Measurements from ENCODE around the gene KHSRP.

The KHSRP gene

GRCh38 chr19:6427131-6427530, 2.5 kb upstream of the KHSRP start:
- no peaks in the 10 kb centered on the region for H3K9me3 ChIP-seq (ENCODE audit: low read length)
- no peak overlapping the region for H3K4me3 ChIP-seq (ENCODE audit: low read depth, low read length, poor library complexity, severe bottlenecking)
- no peak overlapping the region for H2AFZ ChIP-seq (ENCODE audit: low read length)
- H3K4me2 ChIP-seq (ENCODE audit: low read length), result no peak overlapping the region
- H3K9ac ChIP-seq (ENCODE audit: low read length), result no peak overlapping the region
- no peak overlapping the region for H3K27ac ChIP-seq (ENCODE audit: low read depth, low read length, poor library complexity, severe bottlenecking)
- no peaks in the 10 kb centered on the region for H3K27me3 ChIP-seq (ENCODE audit: insufficient read depth, low read length)
- H3F3A ChIP-seq (ENCODE audit: insufficient read depth, low read length), result no peaks in the 10 kb centered on the region
- no peaks in the 10 kb centered on the region for H3K9me2 ChIP-seq (ENCODE audit: low read depth, low read length)
- no peaks in the 10 kb centered on the region for H4K20me1 ChIP-seq (ENCODE audit: insufficient read depth, low read length)
- peaks cover 16% of the 10 kb centered on the region; the same call in 1 of the 2 replicates for H3K36me3 ChIP-seq (ENCODE audit: insufficient read depth, low read length)
- H3K79me2 ChIP-seq (ENCODE audit: insufficient read depth, low read length), result peaks cover 20% of the 10 kb centered on the region
- TF ChIP-seq EZH2 (IDR thresholded peaks at IDR 0.05; ENCODE audit: borderline replicate concordance, low read length), result no peak
- no peak for TF ChIP-seq CTCF (IDR thresholded peaks at IDR 0.05; ENCODE audit: low read length)
- H3K4me1 ChIP-seq (ENCODE audit: insufficient read depth, low read length, severe bottlenecking), result peaks cover 21% of the 10 kb centered on the region

- Histone ChIP-seq H3F3A (ENCODE audit: insufficient read depth, low read length) (no peaks in the 10 kb centered on the region), H3K36me3 (ENCODE audit: insufficient read depth, low read length) (peaks cover 27% of the 10 kb centered on the region), H3K4me3 (ENCODE audit: low read depth, low read length, poor library complexity, severe bottlenecking) (peak overlapping the region; percentile 23), H3K4me2 (ENCODE audit: low read length) (peak overlapping the region; percentile 25; the same call in 1 of the 2 replicates), H3K27me3 (ENCODE audit: insufficient read depth, low read length) (no peaks in the 10 kb centered on the region), H3K79me2 (ENCODE audit: insufficient read depth, low read length) (peaks cover 32% of the 10 kb centered on the region), H3K9me3 (ENCODE audit: low read length) (no peaks in the 10 kb centered on the region), H2AFZ (ENCODE audit: low read length) (no peak overlapping the region), H3K9me2 (ENCODE audit: low read depth, low read length) (no peaks in the 10 kb centered on the region), H3K9ac (ENCODE audit: low read length) (no peak overlapping the region), H3K27ac (ENCODE audit: low read depth, low read length, poor library complexity, severe bottlenecking) (peak overlapping the region; percentile 71), H3K4me1 (ENCODE audit: insufficient read depth, low read length, severe bottlenecking) (peaks cover 23% of the 10 kb centered on the region), H4K20me1 (ENCODE audit: insufficient read depth, low read length) (no peaks in the 10 kb centered on the region)
- no peak for TF ChIP-seq EZH2 (IDR thresholded peaks at IDR 0.05; ENCODE audit: borderline replicate concordance, low read length)
- TF ChIP-seq CTCF (IDR thresholded peaks at IDR 0.05; ENCODE audit: low read length), result peak; percentile 51
Observed at GRCh38 chr19:6425732-6426620, 1.4 kb upstream of the KHSRP start.

GRCh38 chr19:6424939-6425731, 524 bp upstream of the KHSRP start:
- TF ChIP-seq EZH2 (IDR thresholded peaks at IDR 0.05; ENCODE audit: borderline replicate concordance, low read length) (no peak), CTCF (IDR thresholded peaks at IDR 0.05; ENCODE audit: low read length) (no peak)
- H3K79me2 ChIP-seq (ENCODE audit: insufficient read depth, low read length), result peaks cover 38% of the 10 kb centered on the region
- H3K9ac ChIP-seq (ENCODE audit: low read length), result no peak overlapping the region
- peaks cover 23% of the 10 kb centered on the region for H3K4me1 ChIP-seq (ENCODE audit: insufficient read depth, low read length, severe bottlenecking)
- peak overlapping the region; percentile 25; the same call in 1 of the 2 replicates for H3K4me2 ChIP-seq (ENCODE audit: low read length)
- peak overlapping the region; percentile 23 for H3K4me3 ChIP-seq (ENCODE audit: low read depth, low read length, poor library complexity, severe bottlenecking)
- no peaks in the 10 kb centered on the region for H3K9me2 ChIP-seq (ENCODE audit: low read depth, low read length)
- no peaks in the 10 kb centered on the region for H3K27me3 ChIP-seq (ENCODE audit: insufficient read depth, low read length)
- H3K27ac ChIP-seq (ENCODE audit: low read depth, low read length, poor library complexity, severe bottlenecking), result peak overlapping the region; percentile 71
- H4K20me1 ChIP-seq (ENCODE audit: insufficient read depth, low read length), result no peaks in the 10 kb centered on the region
- H3F3A ChIP-seq (ENCODE audit: insufficient read depth, low read length), result no peaks in the 10 kb centered on the region
- no peaks in the 10 kb centered on the region for H3K9me3 ChIP-seq (ENCODE audit: low read length)
- no peak overlapping the region for H2AFZ ChIP-seq (ENCODE audit: low read length)
- peaks cover 36% of the 10 kb centered on the region for H3K36me3 ChIP-seq (ENCODE audit: insufficient read depth, low read length)
